HL-60 (cell line): Measurements from ENCODE around the gene CPTP.
A peak's percentile ranks its signal among the peaks of the same experiment; 100 is the strongest.

ENCODE experiments used
- DNase-seq, 2 experiments: peaks; one replicate each; pipeline ENCODE4 v3.0.0-alpha.2; 2010 to 2020; ENCODE audit warnings: low read depth in 1 of 2, low spot score in 1 of 2
- H3K27ac ChIP-seq: fragments of 250-450 bp; sonication (Bioruptor Pico); replicated peaks from 2 replicates; pipeline ENCODE4 v1.5.1; 2020; ENCODE audit warnings: mild to moderate bottlenecking, moderate library complexity
- H3K27me3 ChIP-seq: fragments of 250-450 bp; sonication (Bioruptor Pico); 2 replicates; pipeline ENCODE4 v1.5.1; 2021; ENCODE audit warnings: mild to moderate bottlenecking, moderate library complexity; ENCODE audit not compliant: insufficient read depth, poor library complexity, severe bottlenecking
- H3K4me3 ChIP-seq: replicated peaks from 2 replicates; pipeline ENCODE4 v1.5.1; 2011; ENCODE audit warnings: mild to moderate bottlenecking, control low read depth, low read length; ENCODE audit not compliant: insufficient read depth
- GABPA ChIP-seq: IDR thresholded peaks from 2 replicates; pipeline ENCODE4 v1.6.1; 2012; ENCODE audit warnings: low read depth
- POLR2AphosphoS5 ChIP-seq: IDR thresholded peaks from 2 replicates; pipeline ENCODE4 v1.6.1; 2012; ENCODE audit warnings: low read depth
- SPI1 ChIP-seq: IDR thresholded peaks from 2 replicates; pipeline ENCODE4 v1.6.1; 2012; ENCODE audit warnings: low read depth, mild to moderate bottlenecking, borderline replicate concordance
- TF ChIP-seq, protein P1 (sequence below): IDR thresholded peaks from 2 replicates; pipeline ENCODE4 v1.6.1; 2012; ENCODE audit warnings: low read depth; ENCODE audit not compliant: insufficient replicate concordance
- TF ChIP-seq, protein P2 (sequence below): IDR thresholded peaks from one replicate; pipeline ENCODE4 v1.5.1; 2011; ENCODE audit warnings: low read length, control low read depth, inconsistent platforms; ENCODE audit not compliant: insufficient read depth

The CPTP gene

DNA sequence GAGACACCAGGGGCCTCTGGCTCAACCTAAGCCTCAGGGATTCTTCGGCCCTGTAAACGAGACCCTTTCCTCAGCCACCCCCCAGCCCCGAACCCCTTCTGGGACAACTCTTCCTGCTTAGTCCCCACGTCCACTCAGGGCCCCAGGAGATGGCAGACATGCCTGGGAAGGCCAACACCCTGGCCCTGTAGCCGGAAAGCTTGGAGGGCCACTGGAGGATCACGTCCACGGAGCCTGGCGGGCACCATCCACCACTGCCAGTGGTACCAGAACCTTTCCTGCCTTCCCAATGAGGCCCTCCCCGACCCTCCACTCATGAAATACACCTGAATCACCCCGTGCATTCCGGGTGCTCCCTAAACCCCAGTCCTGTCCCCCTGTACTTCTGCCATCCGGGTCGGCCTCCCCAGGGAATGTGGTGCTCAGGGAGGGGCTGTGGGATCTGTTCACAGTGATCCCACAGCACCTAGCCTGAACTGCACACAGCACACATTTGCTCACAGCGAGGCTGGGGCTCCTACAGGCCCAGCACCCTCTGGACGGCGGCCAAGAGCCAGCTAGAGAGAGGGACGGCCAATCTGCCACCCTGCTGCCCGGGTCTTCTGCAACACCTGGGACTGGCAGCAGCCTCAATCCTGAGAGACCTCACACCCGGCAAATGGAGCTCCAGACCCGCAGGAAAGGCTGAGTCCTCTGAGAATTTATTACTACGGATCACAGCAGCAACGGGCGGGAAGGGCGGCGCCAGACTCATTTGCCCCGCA, 48.6 kb downstream of the CPTP start:
- Histone ChIP-seq H3K4me3 (no peak overlapping the region), H3K27ac (no peak overlapping the region), H3K27me3 (no peaks in the 10 kb centered on the region)
- no peak for DNase-seq
- TF ChIP-seq, protein P1, sequence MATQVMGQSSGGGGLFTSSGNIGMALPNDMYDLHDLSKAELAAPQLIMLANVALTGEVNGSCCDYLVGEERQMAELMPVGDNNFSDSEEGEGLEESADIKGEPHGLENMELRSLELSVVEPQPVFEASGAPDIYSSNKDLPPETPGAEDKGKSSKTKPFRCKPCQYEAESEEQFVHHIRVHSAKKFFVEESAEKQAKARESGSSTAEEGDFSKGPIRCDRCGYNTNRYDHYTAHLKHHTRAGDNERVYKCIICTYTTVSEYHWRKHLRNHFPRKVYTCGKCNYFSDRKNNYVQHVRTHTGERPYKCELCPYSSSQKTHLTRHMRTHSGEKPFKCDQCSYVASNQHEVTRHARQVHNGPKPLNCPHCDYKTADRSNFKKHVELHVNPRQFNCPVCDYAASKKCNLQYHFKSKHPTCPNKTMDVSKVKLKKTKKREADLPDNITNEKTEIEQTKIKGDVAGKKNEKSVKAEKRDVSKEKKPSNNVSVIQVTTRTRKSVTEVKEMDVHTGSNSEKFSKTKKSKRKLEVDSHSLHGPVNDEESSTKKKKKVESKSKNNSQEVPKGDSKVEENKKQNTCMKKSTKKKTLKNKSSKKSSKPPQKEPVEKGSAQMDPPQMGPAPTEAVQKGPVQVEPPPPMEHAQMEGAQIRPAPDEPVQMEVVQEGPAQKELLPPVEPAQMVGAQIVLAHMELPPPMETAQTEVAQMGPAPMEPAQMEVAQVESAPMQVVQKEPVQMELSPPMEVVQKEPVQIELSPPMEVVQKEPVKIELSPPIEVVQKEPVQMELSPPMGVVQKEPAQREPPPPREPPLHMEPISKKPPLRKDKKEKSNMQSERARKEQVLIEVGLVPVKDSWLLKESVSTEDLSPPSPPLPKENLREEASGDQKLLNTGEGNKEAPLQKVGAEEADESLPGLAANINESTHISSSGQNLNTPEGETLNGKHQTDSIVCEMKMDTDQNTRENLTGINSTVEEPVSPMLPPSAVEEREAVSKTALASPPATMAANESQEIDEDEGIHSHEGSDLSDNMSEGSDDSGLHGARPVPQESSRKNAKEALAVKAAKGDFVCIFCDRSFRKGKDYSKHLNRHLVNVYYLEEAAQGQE: no peak
- TF ChIP-seq POLR2AphosphoS5 (no peak), SPI1 (no peak), GABPA (no peak)
- TF ChIP-seq, protein P2, sequence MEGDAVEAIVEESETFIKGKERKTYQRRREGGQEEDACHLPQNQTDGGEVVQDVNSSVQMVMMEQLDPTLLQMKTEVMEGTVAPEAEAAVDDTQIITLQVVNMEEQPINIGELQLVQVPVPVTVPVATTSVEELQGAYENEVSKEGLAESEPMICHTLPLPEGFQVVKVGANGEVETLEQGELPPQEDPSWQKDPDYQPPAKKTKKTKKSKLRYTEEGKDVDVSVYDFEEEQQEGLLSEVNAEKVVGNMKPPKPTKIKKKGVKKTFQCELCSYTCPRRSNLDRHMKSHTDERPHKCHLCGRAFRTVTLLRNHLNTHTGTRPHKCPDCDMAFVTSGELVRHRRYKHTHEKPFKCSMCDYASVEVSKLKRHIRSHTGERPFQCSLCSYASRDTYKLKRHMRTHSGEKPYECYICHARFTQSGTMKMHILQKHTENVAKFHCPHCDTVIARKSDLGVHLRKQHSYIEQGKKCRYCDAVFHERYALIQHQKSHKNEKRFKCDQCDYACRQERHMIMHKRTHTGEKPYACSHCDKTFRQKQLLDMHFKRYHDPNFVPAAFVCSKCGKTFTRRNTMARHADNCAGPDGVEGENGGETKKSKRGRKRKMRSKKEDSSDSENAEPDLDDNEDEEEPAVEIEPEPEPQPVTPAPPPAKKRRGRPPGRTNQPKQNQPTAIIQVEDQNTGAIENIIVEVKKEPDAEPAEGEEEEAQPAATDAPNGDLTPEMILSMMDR: no peak

DNA sequence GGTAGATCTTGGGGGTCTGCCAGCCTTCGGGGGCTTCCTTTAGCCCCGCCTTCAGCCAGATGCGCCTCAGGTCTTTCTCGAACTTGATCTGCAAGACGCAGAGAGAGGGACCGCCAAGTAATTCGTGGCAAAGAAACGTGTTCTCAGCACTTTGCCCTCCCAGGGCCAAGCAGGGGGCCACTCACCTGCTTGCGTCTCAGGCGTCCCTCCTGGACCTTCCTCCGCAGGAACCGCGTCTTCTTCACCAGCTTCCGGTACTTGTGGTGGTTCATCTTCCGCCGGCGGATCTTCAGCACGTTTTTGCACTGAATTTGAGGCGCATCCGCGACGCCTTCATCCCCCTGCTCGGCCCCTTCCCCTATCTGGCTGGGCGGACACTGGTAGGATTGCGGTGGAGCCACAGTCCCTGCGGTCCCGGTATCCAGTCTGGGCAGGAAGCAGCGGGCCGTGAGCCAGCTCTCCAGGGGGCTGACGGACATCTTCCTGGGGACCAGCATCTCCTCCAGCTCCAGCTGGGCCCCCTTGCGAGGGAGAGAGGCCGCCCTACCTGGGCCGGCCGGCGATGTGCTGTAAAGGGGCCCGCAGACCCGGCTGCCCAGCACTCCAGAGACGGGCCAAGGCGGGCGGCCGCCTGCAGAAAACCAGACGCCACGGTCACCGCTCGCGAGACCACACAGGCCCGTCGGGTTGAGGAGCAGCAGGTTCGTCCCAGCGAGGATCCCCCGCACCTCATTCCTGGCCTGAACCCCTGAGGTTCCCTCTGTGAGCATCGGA, 49.4 kb downstream of the CPTP start:
- Histone ChIP-seq H3K27ac (peak overlapping the region; percentile 91), H3K4me3 (peak overlapping the region; percentile 98), H3K27me3 (no peaks in the 10 kb centered on the region)
- no peak for DNase-seq
- TF ChIP-seq, protein P1: no peak
- no peak for TF ChIP-seq GABPA
- no peak for TF ChIP-seq SPI1
- TF ChIP-seq, protein P2: no peak
- no peak for TF ChIP-seq POLR2AphosphoS5

DNA sequence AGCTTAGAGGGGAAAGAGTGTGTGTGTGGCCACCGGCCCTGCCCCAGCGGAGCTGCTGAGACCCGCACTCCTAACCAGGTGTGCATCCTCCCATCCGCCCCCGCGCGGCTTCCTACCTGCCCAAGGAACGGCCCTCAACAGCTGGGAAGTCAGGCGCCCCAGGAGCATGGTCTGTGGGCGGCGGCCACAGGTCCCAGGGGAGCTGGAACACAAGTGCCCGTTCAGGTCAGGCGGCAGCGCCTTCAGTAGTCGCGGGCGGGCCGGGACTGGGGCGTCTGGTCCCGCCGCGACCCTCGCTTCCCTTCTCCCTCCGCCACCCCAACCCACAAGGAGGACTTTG, 50.0 kb downstream of the CPTP start:
- TF ChIP-seq, protein P1: no peak
- TF ChIP-seq GABPA: no peak
- TF ChIP-seq SPI1: no peak
- TF ChIP-seq, protein P2: no peak
- no peak for TF ChIP-seq POLR2AphosphoS5
- H3K27ac ChIP-seq: peak overlapping the region; percentile 91
- DNase-seq: peak; percentile 16 to 47

More for the DNA sequence above, 50.0 kb downstream of the CPTP start:
- Histone ChIP-seq H3K4me3 (peak overlapping the region; percentile 98), H3K27me3 (no peaks in the 10 kb centered on the region)
